OCI-LY7 (cell line): ENCODE measurements around the gene PIK3CB.
"Not testable (repeated sequence)": the region's sequence is repeated elsewhere in the genome, so short reads cannot be mapped to it uniquely, and the experiment has no call there.

Experiments
- EZH2phosphoT487 ChIP-seq: fragments of 200-600 bp; sonication (generic); IDR thresholded peaks from 2 replicates; pipeline ENCODE4 v1.6.1; 2018; ENCODE audit warnings: low read depth, borderline replicate concordance, mild to moderate bottlenecking, mixed run types, antibody characterized with exemption, low read length, moderate library complexity, mixed read lengths
- TF ChIP-seq, protein P1 (sequence below): fragments of 200-600 bp; sonication (generic); conservative IDR thresholded peaks from 2 replicates; pipeline ENCODE4 v1.5.1; 2014; ENCODE audit warnings: mild to moderate bottlenecking, antibody characterized with exemption, low read length, moderate library complexity, mixed read lengths

DNA sequence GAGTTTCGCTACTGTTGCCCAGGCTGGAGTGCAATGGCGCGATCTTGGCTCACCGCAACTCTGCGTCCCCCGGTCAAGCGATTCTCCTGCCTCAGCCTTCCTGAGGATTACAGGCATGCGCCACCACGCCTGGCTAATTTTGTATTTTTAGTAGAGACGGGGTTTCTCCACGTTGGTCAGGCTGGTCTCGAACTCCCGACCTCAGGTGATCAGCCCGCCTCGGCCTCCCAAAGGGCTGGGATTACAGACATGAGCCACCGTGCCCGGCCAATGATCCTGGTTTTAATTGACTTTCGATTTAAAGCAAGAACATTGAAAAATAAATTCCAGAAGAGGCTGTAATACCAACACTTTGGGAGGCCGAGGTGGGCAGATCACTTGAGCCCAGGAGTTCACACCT, 1.1 kb upstream of the PIK3CB start:
- TF ChIP-seq EZH2phosphoT487: not testable (repeated sequence)
- TF ChIP-seq, protein P1, sequence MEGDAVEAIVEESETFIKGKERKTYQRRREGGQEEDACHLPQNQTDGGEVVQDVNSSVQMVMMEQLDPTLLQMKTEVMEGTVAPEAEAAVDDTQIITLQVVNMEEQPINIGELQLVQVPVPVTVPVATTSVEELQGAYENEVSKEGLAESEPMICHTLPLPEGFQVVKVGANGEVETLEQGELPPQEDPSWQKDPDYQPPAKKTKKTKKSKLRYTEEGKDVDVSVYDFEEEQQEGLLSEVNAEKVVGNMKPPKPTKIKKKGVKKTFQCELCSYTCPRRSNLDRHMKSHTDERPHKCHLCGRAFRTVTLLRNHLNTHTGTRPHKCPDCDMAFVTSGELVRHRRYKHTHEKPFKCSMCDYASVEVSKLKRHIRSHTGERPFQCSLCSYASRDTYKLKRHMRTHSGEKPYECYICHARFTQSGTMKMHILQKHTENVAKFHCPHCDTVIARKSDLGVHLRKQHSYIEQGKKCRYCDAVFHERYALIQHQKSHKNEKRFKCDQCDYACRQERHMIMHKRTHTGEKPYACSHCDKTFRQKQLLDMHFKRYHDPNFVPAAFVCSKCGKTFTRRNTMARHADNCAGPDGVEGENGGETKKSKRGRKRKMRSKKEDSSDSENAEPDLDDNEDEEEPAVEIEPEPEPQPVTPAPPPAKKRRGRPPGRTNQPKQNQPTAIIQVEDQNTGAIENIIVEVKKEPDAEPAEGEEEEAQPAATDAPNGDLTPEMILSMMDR: not testable (repeated sequence)
